Activated T-helper 1 cell treated with Interleukin-2 at 50 U/mL for 16 hours (primary cell): Measurements from ENCODE around the gene KIF26A.

Experiments
- DNase-seq: peaks from one replicate; pipeline ENCODE4 v3.0.0-alpha.2; 2020; ENCODE audit warnings: low read depth

KIF26A gene

DNA sequence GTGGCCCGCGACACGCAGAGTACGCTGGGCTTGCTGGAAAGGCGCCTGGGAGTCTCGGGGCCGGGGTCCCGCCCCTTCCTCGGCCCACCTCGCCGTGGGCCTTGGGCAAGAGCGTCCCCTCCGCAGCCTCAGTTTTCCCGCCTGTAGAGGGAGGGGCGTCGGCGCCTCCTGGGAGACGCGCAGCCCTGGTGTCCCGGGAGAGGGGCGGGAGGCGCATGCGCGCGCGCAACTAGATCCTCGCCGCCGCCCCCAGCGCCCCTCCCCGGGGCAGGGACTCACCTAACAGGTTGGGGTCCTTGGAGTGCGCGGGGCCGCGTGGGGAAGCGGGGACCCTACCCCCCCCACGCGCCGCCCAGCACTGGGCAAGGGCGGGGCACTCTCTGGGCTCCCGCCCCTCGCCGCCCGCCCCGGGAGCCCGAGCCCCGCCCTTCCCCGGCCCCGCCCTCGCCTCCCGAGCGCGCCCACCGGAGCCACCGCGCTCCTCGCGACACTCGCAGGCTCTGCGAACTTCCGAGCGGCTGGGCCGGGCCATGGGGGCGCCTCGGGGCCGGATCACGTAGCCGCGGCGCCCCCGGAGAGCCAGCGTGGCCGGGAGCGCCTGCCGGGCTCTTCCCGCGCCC lies at the start of gene KIF26A:
TSS of gene KIF26A (plus strand) at position 490 of the 620 bp plus-strand sequence. CDS start 136 bp downstream, outside the sequence.
- DNase-seq = no peak

DNA sequence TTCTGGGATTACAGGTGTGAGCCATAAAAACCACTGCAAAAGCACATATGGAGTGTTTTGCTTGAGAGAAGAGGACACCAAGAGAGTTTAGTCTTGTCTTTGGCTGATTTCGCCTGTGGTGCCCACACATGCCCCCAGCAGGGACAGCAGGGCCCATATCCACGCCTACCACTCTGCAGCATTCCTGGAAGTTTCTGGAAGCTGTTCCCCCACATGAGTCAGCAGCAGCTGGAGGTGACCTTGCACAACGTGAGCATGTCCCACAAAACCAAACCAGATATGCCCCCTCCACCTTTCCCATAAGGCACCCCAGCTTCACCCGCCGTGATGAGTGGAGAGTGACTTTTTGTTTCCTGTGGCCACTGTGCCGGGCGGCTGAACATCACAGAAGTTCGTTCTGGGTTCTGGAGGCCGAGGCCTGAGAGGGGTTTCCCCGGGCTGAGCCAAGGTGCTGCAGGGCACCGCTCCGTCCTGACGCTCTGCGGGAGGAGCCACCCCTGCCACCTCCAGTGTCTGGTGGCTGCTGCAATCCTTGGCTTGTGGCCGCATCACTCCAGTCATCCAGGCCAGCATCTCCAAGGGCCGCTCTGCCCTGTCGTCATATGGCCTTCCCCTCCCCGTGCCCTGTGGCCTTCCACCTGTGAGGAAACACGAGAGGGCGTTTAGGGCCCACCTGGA lies 48.2 kb upstream of the KIF26A start:
- no peak for DNase-seq

DNA sequence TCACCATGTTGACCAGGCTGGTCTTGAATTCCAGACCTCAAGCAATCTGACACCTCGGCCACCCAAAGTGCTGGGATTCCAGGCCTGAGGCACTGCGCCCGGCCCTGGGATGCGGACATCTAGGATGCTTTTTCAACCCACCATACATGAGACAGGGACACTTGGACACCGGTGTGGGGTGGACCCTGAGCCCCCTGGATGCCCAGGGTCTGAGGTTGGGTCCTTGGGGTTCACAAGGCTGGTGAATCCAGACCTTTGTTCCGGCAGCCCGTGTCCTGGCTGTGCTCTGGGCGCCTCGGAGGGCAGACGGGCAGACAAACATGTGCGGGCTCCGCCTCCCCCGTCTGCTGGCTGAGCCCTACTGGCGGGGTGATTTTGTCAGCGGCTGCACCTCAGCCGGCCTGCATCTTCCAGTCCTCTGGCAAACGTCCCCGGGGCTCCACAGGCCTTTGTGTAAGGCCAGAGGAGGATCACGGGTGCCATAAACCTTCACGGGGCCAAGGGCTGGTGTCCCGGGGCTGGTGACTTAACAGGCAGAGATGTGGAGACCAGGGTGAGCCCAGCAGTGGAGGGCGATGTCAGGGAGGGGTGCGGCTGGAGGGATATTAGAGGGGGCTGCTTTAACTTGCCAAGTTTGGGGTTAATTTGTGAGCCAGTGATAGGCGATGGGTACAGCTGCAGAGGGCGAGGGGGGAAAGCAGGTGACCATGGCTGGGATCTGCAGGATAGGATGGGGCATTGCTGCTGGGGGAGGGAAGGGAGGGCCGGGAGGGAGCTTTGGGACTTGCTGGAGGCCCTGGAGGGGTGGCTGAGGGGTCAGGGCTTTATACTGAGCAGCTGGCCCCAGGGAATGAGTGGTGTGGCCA lies 47.1 kb upstream of the KIF26A start:
- DNase-seq = no peak

- no peak for DNase-seq
Measured at GRCh38 chr14:104091927-104092771, 46.2 kb upstream of the KIF26A start.

- DNase-seq = no peak
Measured at GRCh38 chr14:104092931-104093365, 45.4 kb upstream of the KIF26A start.

DNA sequence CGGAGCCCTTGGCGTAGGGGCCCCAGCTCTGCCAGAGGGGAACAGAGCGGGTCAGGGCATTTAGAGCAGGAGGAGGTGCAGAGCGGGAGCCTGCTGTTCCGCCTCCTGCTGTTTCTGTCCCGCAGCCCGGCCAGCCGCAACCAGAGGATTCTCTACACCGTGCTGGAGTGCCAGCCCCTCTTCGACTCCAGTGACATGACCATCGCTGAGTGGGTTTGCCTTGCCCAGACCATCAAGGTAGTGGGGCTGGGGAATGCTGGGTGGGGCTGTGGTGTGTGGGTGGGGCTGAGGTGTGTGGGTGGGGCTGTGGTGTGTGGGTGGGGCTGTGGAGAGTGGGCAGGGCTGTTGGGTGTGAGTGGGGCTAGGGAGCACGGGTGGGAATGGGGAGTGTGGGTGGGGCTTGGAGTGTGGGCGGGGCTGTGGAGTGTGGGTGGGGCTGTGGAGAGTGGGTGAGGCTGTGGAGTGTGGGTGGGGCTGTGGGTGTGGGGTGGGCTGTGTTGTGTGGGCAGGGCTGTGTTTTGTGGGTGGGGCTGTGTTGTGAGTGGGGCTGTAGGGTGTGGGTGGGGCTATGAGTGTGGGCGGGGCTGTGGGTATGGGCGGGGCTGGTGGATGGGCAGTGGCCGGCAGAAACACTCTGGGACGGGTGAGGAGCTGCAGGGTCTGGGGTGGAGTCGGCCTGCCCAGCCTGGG lies 44.9 kb upstream of the KIF26A start:
- DNase-seq = no peak

- DNase-seq = no peak
Measured at GRCh38 chr14:104094056-104094708, 44.2 kb upstream of the KIF26A start.

DNA sequence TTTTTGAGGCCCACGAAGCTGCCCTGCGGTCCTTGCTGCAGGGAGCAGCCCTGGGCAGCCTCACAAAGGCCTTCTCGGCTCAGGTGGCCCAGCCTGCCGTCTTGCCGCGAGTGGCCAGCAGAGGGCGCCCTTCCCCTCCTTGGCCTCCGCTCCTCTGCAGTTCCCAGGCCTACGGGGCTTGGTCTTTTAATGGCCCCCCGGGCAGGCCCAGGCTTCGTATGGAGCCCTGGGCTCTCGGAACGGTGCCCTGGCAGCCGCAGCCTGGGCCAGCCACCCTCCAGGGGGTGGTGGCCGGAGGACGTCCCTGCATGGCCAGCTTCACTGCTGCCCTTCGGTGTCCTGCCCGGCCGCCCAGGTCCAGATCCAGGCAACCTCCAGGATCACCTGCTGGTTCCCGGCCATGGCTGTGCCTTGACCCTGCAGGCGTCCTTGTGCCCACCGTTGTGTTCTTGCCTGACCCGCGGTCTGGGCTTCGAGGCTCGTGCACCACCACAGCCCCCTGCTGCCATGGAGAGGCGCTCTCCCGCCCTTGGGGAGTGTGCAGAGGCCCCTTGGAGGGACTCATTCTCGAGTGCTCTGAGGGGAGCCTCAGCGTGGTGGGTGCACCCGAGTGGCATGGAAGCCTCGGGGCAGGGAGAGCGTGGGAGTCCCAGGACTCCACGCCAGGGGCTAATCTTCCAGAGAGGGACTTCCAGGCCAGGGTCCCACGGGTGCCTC lies 43.5 kb upstream of the KIF26A start:
- DNase-seq = peak; percentile 58

GRCh38 chr14:104095426-104096310 lies 42.7 kb upstream of the KIF26A start:
- DNase-seq = no peak

DNA sequence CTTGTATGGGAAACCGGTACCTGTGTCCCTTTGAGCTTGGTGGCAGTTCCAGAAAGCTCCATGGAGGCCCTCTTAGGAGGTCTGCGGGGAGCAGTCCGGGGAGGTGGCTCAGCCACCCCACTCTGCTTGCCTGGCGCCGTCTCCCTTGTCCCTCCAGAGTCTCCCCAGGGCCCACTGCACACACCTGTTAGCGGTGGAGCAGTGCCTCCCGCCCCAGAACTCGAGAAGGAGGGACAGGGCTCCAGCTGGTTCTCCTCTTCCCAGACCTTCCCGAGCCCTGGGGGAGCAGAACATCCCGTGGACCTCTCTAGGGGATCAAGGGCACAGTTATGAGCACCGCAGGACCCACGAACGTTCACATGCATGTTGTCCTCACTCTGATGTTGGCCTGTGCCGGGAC lies 42.1 kb upstream of the KIF26A start:
- no peak for DNase-seq

- no peak for DNase-seq
Measured at GRCh38 chr14:104096751-104097700, 41.4 kb upstream of the KIF26A start.

- DNase-seq = no peak
Measured at GRCh38 chr14:104098272-104099095, 39.9 kb upstream of the KIF26A start.

DNA sequence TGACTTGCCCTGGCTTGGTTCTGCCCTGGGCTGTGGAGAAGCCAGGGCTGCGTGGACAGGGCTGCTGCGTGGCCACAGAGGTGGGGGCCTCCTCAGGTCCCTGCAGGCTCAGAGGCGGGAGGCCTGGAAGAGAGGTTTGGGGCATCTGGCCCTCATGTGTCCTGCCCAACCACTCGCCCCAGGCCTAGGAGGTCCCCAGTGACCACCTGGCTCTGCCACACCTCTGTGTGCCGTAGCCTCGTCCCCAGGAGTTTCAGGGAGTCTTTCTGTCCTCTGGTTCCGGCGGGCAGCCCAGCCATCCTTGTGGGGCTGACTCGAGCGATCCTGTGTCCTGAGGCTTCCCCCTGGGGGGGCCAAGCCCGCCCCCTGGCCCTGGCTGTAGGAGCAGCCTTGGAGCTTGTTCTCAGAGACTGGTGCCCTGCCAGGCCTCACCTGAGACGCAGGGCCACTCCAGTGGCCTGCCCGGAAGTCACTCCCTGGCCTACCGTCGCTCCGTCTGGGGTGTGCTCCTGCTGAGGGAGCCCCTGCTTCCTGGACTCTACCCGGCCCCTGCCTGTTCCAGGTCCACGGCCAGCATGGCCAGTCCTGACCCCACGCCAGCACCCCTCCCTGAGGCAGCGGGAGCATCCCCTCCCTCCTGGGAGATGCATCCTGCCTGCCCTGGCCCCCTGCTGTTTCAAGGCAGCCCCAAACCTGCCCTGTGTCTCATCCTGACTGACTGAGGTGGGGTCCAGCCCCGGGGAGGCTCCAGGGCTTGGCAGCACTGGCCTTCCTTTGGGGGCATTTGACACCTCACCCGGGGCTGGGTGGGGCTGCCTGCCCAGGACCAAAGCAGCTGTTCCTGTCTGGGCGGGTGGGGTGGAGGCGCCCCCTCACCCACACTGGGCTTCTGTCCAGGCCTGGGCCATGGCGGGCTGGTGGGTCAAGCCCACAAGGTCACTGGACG lies 39.0 kb upstream of the KIF26A start:
- DNase-seq = no peak

- no peak for DNase-seq
Measured at GRCh38 chr14:104100171-104101085, 38.0 kb upstream of the KIF26A start.
